Limb (tissue), 2 donors: ENCODE measurements around the gene NCOA3.
A peak's percentile ranks its signal among the peaks of the same experiment; 100 is the strongest.
"Not testable (repeated sequence)": the region's sequence is repeated elsewhere in the genome, so short reads cannot be mapped to it uniquely, and the experiment has no call there.

Experiments
- DNase-seq, 2 donors: peaks; one replicate each; pipeline ENCODE4 v3.0.0-alpha.2; 2016; ENCODE audit errors: extremely low spot score in 2 of 2

Gene NCOA3

DNA sequence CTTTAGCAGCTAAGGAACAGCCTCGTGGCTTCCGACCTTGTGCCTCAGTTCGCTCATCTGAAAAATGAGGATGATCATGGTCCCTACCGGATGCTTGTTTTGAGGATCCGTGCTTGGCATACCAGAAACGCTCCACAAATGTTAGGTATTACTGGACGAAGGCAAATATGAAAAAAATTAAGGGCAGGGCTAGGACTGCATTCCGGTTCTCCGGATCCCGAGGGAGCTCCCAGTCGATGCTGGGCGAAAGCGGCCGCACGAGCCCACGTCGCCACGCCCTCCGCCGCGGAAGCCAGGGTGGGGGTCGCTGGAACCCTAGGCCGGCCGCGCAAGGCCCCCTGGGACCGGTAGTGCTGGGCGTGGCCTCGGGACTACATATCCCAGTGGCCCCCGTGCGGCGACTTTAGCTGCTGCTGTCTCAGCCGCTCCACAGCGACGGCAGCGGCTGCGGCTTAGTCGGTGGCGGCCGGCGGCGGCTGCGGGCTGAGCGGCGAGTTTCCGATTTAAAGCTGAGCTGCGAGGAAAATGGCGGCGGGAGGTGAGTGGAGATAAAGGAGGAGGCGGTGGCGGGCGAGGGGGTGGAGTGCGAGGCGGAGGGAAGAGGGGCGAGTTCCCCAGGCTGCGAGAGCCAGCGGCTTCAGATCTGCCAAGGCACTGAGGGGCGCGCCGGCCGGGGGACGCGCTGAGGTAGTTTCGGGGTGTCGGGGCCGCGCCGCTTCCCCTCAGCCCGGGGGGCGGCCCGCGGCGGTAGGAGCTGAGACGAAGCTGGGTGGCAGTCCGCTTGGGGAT lies at the start of gene NCOA3:
NCOA3 (plus strand) TSS at position 406 of the 789 bp plus-strand sequence. CDS start 120,361 bp downstream, outside the sequence.
- DNase-seq, result peak; percentile 93 to 97

DNA sequence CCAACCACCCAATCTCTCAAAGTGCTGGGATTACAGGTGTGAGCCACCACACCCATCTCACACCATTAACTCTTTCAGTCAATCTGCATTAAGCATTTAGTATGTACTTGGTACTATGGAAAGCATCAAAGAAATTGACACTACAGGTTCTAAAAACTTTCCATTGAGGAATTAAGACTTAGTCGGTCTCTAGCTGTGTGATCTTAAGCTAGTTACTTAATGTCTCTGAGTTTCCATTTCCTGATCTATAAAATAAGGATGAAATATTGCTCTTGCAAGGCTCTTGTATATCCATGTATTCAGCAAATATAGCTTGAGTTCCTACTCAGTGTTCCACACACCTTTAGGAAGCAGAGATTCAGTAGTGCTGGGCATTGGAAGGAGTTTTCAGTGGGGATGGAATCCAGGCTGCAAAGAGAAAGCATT lies 48.9 kb upstream of the NCOA3 start:
- no peak for DNase-seq

DNA sequence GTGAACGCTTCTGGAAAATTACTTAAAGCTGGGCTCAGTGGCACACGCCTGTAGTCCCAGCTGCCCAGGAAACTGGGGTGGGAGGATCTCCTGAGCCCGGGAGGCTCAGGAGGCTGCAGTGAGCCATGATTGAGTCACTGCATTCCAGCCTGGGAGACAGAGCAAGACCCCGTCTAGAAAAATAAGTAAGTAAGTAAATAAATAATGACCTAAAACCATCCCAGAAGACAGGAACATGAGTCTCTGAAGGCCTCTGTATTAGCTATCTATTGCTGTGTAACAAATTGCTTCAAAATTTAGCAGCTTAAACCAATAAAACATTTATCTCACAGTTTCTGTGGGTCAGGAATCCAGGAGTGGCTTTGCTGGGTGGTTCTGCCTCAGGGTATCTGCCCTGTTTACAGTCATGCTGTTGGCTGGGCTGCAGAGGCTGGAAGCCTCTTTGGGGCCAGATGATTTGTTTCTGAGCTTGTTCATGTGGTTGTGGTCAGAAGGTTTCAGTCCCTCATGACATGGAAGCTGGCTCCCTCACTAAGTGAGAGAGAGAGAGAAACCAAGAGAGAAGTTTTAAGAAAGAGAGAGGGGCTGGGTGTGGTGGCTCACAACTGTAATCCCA lies 48.4 kb upstream of the NCOA3 start:
- no peak for DNase-seq

GRCh38 chr20:47454298-47455132 lies 47.2 kb upstream of the NCOA3 start:
- DNase-seq, result no peak

GRCh38 chr20:47455133-47456040 lies 46.3 kb upstream of the NCOA3 start:
- DNase-seq, result no peak

GRCh38 chr20:47456041-47456537 lies 45.6 kb upstream of the NCOA3 start:
- no peak for DNase-seq

- DNase-seq, result no peak
Measured at GRCh38 chr20:47456952-47457724, 44.5 kb upstream of the NCOA3 start.

- not testable (repeated sequence) for DNase-seq
Measured at GRCh38 chr20:47458280-47459050, 43.2 kb upstream of the NCOA3 start.

DNA sequence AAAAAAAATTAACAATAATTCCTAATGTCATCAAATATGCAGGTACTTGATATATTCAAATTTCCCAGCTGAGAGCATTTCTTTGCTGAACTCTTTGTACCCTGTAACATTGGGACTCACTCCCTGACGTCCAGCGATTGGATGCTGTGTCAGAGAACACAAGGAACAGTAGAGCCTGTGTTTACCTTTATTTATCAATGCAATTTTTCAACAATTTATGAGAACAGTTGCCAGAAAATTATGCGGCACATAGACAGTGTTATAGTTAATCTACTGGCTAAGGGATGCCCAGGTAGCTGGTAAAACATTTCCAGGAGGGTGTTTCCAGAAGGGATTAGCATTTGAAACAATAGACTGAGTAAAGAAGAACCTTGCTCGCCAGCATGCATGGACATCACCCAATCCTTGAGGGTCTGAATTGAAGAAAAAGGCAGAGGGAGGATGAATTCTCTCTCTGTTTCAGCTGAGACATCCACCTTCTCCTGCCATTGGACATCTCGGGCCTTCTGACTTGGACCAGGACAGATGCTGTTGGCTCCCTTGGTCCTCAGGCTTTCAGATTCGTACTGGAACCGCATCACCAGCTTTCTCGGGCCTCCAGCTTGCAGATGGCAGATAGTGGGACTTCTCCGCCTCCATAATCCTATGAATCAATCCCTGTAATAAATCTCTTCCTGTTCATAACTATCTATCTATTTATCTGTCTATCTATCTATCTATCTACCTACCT lies 42.2 kb upstream of the NCOA3 start:
- no peak for DNase-seq

DNA sequence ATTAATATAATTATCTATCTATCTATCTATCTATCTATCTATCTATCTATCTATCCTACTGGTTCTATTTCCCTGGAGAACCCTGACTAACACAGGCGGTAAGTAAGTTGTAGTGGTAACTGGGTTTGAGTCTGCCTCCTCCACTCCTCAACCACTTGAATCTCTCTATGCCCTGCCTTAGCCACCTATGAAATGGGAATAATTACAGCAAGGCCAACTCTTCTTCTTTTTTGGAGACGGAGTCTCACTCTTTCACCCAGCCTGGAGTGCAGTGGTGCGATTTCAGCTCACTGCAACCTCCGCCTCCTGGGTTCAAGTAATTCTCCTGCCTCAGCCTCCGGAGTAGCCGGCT lies 41.0 kb upstream of the NCOA3 start:
- not testable (repeated sequence) for DNase-seq

DNA sequence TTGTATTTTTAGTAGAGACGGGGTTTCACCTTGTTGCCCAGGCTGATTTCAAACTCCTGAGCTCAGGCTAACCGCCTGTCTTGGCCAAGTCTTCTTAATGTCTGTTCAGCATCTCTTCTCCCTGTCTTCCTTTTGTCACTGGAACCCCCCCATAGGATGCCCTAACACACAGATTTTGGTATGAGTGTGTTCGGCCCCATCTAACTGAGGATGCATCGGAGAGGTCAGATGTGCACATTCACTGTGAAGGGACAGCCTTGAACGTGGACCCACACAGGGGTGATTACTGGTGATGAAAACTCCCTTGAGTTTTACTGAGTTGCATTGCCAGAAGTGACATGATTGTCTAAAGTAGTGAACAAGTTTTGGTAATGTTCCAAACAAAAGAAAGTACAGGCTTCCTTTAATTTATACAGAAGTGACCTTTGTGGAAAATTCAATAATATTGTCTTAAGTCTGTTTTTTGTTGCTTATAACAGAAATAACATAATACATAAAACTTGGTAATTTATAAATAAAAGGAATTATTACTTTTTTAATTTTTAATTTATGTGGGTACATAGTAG lies 40.5 kb upstream of the NCOA3 start:
- no peak for DNase-seq

DNA sequence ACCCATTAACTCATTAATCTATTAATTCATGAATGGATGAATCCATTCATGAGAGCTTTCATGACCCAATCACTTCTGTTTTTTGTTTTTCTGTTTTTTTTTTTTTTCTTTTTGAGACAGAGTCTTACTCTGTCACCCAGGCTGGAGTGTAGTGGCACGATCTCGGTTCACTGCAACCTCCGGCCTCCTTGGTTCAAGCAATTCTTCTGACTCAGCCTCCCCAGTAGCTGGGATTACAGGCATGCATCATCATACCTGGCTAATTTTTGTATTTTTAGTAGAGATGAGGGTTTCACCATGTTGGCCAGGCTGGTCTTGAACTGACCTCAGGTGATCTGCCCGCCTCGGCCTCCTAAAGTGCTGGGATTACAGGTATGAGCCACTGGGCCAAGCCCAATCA lies 39.8 kb upstream of the NCOA3 start:
- DNase-seq, result not testable (repeated sequence)

- peak; percentile 48 to 59 for DNase-seq
Measured at GRCh38 chr20:47464380-47465101, 37.1 kb upstream of the NCOA3 start.

- DNase-seq, result no peak
Measured at GRCh38 chr20:47465335-47466090, 36.2 kb upstream of the NCOA3 start.

GRCh38 chr20:47466213-47466612 lies 35.5 kb upstream of the NCOA3 start:
- no peak for DNase-seq

GRCh38 chr20:47466704-47467459 lies 34.8 kb upstream of the NCOA3 start:
- DNase-seq, result no peak
